Lower lobe of right lung (tissue), 2 donors: ENCODE data around the gene ARID1B. TPM values are rescaled to one million over a fixed set of nuclear protein-coding genes. Genes with fewer than 3 reads are reported as not detected.

Source experiments
- ATAC-seq, 2 donors: fragments of 200-7000 bp; cut with Tn5 transposase; one replicate each; pipeline ENCODE4 v1.9.1; 2020 to 2022; ENCODE audit warnings: mild to moderate bottlenecking in 2 of 2, moderate library complexity in 2 of 2
- DNase-seq: peaks from one replicate; pipeline ENCODE4 v3.0.0-alpha.2; 2020
- H3K27ac ChIP-seq: fragments of 200-600 bp; one replicate; pipeline ENCODE4 v1.8.0; 2022
- H3K27me3 ChIP-seq: fragments of 200-600 bp; one replicate; pipeline ENCODE4 v1.8.0; 2022; ENCODE audit warnings: low read depth
- H3K36me3 ChIP-seq: fragments of 200-600 bp; one replicate; pipeline ENCODE4 v1.8.0; 2022; ENCODE audit warnings: mild to moderate bottlenecking
- H3K4me1 ChIP-seq: fragments of 200-600 bp; one replicate; pipeline ENCODE4 v1.8.0; 2022
- H3K4me3 ChIP-seq: fragments of 200-600 bp; one replicate; pipeline ENCODE4 v1.8.0; 2022; ENCODE audit warnings: mild to moderate bottlenecking
- H3K9me3 ChIP-seq: fragments of 200-600 bp; one replicate; pipeline ENCODE4 v1.8.0; 2022
- CTCF ChIP-seq: fragments of 200-600 bp; IDR thresholded peaks from one replicate; pipeline ENCODE4 v1.8.0; 2022; ENCODE audit warnings: antibody characterized with exemption, mild to moderate bottlenecking
- intact Hi-C: fragments of 100-400 bp; cut with DNase I; formaldehyde crosslinking; loops from one replicate; pipeline ENCODE4 v1.11.0; 2022
- total RNA-seq: library from RNA; stranded (reverse); fragmentation: NEBNext Ultra II Directional; extraction: Animal tissue kit (Norgen Biotek cat#: 25700); gene quantifications from one replicate; pipeline ENCODE4 v1.2.1, GENCODE V29; 2021
- donor health status: DM: no; HTN: yes; CAD: no; lungs with severe emphysema.

ARID1B gene
- total RNA-seq, 1 donor from 2014 or later = 95.5 TPM

- no peaks in the 10 kb centered on the region for H3K9me3 ChIP-seq
- H3K36me3 ChIP-seq = no peaks in the 10 kb centered on the region
- intact Hi-C loops = no loop called here
- no peak for ATAC-seq
- no peak for TF ChIP-seq CTCF
- H3K4me3 ChIP-seq = no peak overlapping the region
- H3K27ac ChIP-seq = no peak overlapping the region
- no peak for DNase-seq
- H3K4me1 ChIP-seq = peaks cover 20% of the 10 kb centered on the region
- no peaks in the 10 kb centered on the region for H3K27me3 ChIP-seq
Observed at GRCh38 chr6:157040191-157040590, 263.0 kb downstream of the ARID1B start.

- intact Hi-C loops = no loop called here
- Histone ChIP-seq H3K36me3 (no peaks in the 10 kb centered on the region), H3K4me3 (no peak overlapping the region), H3K27me3 (no peaks in the 10 kb centered on the region), H3K9me3 (no peaks in the 10 kb centered on the region), H3K4me1 (peaks cover 9% of the 10 kb centered on the region), H3K27ac (no peak overlapping the region)
- peak in 1 of 2 donors; percentile 52 for ATAC-seq
- no peak for DNase-seq
- TF ChIP-seq CTCF = peak; percentile 49
Observed at GRCh38 chr6:157045831-157046454, 268.8 kb downstream of the ARID1B start.

- intact Hi-C loops = no loop called here
- Histone ChIP-seq H3K27ac (no peak overlapping the region), H3K4me3 (no peak overlapping the region), H3K27me3 (no peaks in the 10 kb centered on the region), H3K36me3 (no peaks in the 10 kb centered on the region), H3K4me1 (peaks cover 9% of the 10 kb centered on the region), H3K9me3 (no peaks in the 10 kb centered on the region)
- ATAC-seq (no peak), DNase-seq (no peak)
- TF ChIP-seq CTCF = no peak
Observed at GRCh38 chr6:157046776-157047175, 269.6 kb downstream of the ARID1B start.

GRCh38 chr6:157047328-157047727 is 270.1 kb downstream of the ARID1B start:
- Histone ChIP-seq H3K4me3 (no peak overlapping the region), H3K27me3 (no peaks in the 10 kb centered on the region), H3K9me3 (no peaks in the 10 kb centered on the region), H3K4me1 (peaks cover 9% of the 10 kb centered on the region), H3K36me3 (no peaks in the 10 kb centered on the region), H3K27ac (no peak overlapping the region)
- no peak for DNase-seq
- intact Hi-C loops = no loop called here
- TF ChIP-seq CTCF = no peak
- no peak for ATAC-seq

- no peak for ATAC-seq
- no peak for TF ChIP-seq CTCF
- Histone ChIP-seq H3K4me1 (peaks cover 9% of the 10 kb centered on the region), H3K36me3 (no peaks in the 10 kb centered on the region), H3K27ac (no peak overlapping the region), H3K4me3 (no peak overlapping the region), H3K27me3 (no peaks in the 10 kb centered on the region), H3K9me3 (no peaks in the 10 kb centered on the region)
- intact Hi-C loops = no loop called here
- DNase-seq = no peak
Observed at GRCh38 chr6:157047951-157048350, 270.8 kb downstream of the ARID1B start.
